GM21786 (cell line): ENCODE data around the gene SLC6A9.

Experiments used
- ATAC-seq: cut with Tn5 transposase; IDR thresholded peaks from one replicate; pipeline ENCODE4 v1.9.1; 2021; ENCODE audit not compliant: unreplicated experiment

Gene SLC6A9

GRCh38 chr1:43973981-43974442, 57.2 kb downstream of the SLC6A9 start:
- no peak for ATAC-seq

DNA sequence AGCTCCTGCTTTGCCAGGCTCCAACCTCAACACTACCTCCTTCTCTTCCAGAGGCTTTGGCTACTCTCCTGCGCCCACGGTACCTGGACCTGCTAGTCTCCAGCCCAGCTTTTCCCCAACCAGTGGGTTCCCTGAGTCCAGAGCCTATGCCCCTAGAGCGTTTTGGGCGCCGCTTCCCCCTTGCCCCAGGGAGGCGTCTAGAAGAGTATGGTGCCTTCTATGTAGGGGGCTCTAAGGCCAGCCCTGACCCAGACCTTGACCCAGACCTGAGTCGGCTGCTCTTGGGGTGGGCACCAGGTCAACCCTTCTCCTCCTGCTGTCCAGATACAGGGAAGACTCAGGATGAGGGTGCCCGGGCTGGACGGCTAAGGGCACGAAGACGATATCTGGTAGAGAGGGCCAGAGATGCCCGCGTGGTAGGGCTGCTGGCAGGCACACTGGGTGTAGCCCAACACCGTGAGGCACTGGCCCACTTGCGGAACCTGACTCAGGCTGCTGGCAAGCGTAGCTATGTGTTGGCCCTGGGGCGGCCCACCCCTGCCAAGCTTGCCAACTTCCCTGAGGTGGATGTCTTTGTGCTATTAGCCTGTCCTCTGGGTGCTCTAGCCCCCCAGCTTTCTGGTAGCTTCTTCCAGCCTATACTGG, 59.8 kb downstream of the SLC6A9 start:
- no peak for ATAC-seq

DNA sequence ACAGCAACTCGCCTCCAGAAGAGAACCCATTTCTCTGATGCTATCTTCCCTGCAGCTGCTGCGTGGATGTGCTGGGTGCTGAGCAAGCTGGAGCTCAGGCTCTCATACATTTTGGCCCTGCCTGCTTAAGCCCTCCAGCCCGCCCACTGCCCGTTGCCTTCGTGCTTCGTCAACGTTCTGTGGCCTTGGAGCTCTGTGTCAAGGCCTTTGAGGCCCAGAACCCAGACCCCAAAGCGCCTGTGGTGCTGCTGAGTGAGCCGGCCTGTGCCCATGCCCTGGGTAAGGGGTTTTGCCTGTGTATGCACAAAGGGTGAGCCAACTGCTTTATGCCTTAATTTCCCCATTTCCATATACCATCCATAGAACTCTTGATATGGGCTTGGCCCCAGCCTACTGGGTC, 60.4 kb downstream of the SLC6A9 start:
- ATAC-seq = no peak

- ATAC-seq = no peak
These were observed 60.8 kb downstream of the SLC6A9 start for GRCh38 chr1:43970502-43970901.

GRCh38 chr1:43969746-43970466, 61.4 kb downstream of the SLC6A9 start, which contains the start of gene DPH2:
Gene DPH2, plus strand, starts transcription at chr1:43970010. Its CDS starts 166 bp downstream, at chr1:43970176.
- ATAC-seq = peak; percentile 78

- no peak for ATAC-seq
These were observed 61.9 kb downstream of the SLC6A9 start for GRCh38 chr1:43969416-43969745.

DNA sequence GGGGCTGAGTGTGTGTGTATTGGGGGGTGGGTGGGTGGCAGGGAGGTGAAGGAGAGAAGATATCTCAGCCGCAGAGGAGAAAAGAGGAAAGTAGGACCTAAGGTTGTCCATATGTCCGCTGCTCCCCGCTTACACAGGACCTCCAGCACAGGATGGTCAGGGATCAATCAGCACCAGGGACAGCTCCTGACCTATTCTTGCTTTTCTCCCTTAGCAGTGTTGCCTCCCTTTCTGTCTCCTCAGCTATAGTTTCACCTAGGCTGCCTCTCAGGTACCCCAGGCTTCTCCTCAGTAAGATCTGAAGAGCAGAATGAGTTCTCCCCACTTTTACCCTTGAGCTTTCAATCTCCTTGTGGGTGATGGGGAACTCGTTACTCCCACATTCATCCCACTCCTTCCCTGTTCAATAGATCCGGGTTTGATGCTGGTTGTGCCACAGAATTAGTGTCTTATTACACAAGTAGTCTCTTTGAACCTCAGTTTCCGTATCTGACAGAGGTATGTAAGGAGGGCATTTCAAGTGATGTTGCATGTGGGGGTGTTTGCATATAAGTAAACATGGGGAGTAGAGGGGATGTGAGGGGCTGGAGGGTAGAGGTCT, 62.8 kb downstream of the SLC6A9 start:
- no peak for ATAC-seq

GRCh38 chr1:43965316-43965715, 65.9 kb downstream of the SLC6A9 start:
- ATAC-seq = no peak

DNA sequence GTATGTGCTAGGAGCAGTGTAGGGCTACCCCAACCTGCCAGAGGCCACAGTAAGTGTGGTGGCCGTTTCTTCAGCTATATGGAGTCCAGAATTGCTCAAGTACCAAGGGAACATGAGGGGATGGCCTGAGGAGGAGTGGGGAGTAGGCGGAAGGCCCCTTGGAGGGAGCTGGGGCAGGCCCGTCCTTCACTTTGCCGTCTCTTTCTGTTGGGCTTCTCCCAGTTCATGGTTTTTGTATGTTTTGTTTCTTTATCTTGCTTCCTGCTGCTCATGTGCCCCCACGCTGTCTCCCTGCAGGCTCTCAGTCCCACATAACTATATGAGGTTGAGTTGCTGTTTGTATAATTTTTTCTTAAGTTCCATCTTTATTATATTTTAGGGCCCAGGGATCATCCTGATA, 67.4 kb downstream of the SLC6A9 start:
- ATAC-seq = no peak

DNA sequence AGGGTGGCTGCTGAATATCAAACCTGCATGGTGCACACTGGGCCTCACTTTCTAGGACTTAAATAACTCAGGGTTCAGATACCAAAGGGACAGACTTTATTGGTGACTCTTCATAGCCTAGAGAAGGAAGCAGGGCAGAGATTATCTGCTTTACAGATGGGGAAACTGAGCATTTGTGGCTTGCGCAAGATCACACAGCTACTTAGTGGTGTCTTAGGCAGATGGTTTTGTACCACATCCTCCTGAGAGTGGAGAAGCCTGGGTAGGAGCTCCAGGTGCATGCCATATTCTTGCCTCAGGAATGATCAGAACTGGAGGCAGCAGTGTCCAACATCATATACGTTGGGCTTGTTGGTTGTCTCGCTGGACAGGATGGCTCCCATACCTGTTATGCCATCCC, 68.3 kb downstream of the SLC6A9 start:
- ATAC-seq = no peak

- no peak for ATAC-seq
These were observed 68.9 kb downstream of the SLC6A9 start for GRCh38 chr1:43962324-43962723.

GRCh38 chr1:43961692-43962091, 69.6 kb downstream of the SLC6A9 start:
- ATAC-seq = no peak

- no peak for ATAC-seq
These were observed 70.5 kb downstream of the SLC6A9 start for GRCh38 chr1:43960798-43961197.

- ATAC-seq = no peak
These were observed 72.7 kb downstream of the SLC6A9 start for GRCh38 chr1:43958351-43959255.

DNA sequence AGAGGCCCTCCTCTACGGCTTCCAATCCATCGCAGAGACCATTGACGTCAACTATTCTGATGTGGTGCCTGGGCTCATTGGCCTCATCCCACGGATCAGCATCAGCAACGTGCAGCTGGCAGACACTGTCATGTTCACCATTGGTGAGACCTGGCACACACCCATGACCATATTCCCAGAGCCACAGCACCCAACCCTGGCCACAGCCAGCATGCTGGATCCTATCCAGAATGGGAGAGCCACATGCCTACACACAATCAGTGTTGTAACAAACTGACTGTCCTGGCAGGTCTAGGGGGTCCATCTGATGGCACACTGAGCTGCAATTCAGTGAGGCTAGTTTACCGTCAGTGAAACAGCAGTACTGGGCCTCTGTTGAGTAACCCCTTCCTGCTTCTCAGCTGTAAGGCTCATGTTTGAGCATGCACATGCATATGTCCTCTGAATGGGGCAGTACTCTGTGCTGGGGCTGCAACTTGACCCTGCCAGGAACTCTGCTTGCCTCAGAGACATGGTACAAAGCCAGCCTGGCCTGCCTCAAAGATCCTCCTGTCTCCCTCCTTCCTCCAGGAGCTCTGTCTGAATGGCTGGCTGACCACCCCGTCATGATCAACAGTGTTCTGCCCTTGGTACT, 73.7 kb downstream of the SLC6A9 start:
- ATAC-seq = no peak

DNA sequence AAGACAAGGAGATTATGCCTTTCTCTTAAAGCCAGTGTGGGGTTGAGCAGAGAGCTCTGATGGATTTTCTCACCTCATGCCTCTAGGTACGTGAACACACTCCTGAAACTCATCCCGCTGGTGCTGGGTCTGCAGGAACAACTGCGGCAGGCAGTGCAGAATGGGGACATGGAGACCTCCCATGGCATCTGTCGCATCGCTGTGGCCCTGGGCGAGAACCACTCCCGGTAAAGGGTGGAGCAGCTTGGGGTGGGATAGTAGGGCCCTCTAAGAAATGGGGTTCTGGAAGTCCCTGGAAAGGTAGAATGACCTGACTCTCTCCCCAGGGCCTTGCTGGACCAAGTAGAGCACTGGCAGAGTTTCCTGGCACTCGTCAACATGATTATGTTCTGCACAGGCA, 75.0 kb downstream of the SLC6A9 start:
- ATAC-seq = no peak

DNA sequence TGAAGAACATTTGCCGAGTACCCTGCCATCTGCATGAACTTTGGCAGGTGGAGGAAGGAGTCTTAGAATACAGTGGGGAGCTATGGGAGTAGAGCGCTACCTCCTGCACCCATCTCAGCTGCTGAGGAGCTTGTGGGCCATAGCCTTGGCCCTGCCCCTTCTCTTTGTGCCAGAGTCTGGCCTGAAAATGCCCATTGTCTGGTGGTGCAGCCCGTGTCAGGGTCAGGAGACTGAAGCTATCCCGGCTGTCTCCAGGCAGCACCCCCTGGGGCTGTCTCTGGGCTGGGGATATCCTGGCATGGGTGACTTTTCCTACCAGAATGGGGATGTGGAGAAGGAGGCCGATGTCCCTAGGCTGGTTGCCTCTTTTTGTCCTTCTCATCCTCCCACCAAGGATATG, 77.2 kb downstream of the SLC6A9 start:
- ATAC-seq = no peak

DNA sequence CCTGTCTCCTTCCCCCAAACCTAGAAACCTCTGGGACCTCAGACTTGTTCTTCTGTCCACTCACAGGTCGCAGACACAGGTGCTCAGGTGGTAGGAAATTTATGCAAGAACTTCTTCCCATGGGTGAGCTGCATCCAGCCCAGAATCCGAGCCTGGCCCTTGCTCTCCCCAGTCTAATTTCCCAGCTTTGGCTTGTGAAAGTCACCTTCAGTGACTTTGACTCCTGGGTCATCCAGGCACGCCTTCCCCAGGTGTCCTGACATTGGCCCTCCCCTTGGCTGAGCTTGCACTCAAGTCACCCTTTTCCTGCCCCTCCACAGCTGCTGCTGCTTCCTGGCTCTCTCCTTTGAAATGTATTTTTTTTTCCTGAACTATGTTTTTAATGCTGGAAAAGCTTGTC, 77.9 kb downstream of the SLC6A9 start:
- ATAC-seq = no peak

- no peak for ATAC-seq
These were observed 78.4 kb downstream of the SLC6A9 start for GRCh38 chr1:43952731-43953346.
